ENCODE data around the gene IL37.

DNA sequence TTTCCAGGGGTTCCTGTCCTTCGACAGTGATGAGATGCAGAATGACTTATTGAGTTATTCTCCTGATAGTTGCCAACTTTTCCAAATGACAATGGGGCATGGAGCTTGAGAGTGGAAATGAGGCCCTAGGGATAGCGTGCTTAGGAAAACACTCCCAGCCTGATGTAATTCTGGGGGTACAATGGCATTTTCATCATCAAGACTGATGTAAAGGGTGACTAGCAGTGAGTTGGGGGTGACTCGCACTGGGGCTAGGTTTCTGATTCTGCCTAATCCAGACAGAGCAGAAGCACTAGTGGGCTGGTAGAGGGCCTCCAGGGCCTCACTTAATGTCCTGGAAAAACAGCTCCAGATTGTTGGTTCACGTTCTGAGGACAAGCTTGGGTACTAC lies 34.0 kb upstream of the IL37 start:
- TF ChIP-seq EZH2 (IDR thresholded peaks at IDR 0.05; ENCODE audit: borderline replicate concordance, insufficient read depth, low read depth, low read length, poor library complexity, severe bottlenecking) (no peak), CTCF (IDR thresholded peaks at IDR 0.05) (no peak)
